ENCODE results near the gene ZNF189.

GRCh38 chr9:101371813-101372212, 26.8 kb upstream of the ZNF189 start:
- no peak for TF ChIP-seq POLR2A (IDR thresholded peaks at IDR 0.05; ENCODE audit: low read depth, low read length)
- TF ChIP-seq TAF1 (IDR thresholded peaks at IDR 0.05; ENCODE audit: borderline replicate concordance, low read depth, low read length) = no peak

Data from GM12892 (cell line).